Measurements from ENCODE around the gene ARHGEF33. TPM values are rescaled to one million over a fixed set of nuclear protein-coding genes. Genes with fewer than 3 reads are reported as not detected.
A peak's percentile ranks its signal among the peaks of the same experiment; 100 is the strongest.

Gene ARHGEF33
- total and polyA plus RNA-seq, 2 of the 8 experiments (the other 6 are each of a cell fraction or from before 2014, with no cell fraction given), result 0.09 to 0.95 TPM

- Histone ChIP-seq H3K4me2 (ENCODE audit: insufficient read depth in 1 of 2, low read depth in 2 of 2, low read length in 2 of 2) (peak overlapping the region; percentile 76 to 90), H4K5ac (ENCODE audit: insufficient read length, low read depth, low read length) (peak overlapping the region; percentile 73), H2BK120ac (replicated peaks; ENCODE audit: low read depth, low read length) (no peak overlapping the region), H3K14ac (ENCODE audit: insufficient read length) (no peak overlapping the region), H2AFZ (ENCODE audit: low read length) (peak overlapping the region; percentile 98), H4K8ac (ENCODE audit: extremely low read depth, insufficient read depth, low read length) (peak overlapping the region; percentile 94; the same call in 1 of the 2 replicates), H4K20me1 (replicated peaks in 1 of 2; ENCODE audit: control insufficient read depth in 1 of 2, insufficient read depth in 2 of 2, low read length in 2 of 2) (no peaks in the 10 kb centered on the region), H2BK5ac (ENCODE audit: low read depth, low read length) (no peak overlapping the region), H3K9ac (replicated peaks in 1 of 4; ENCODE audit: extremely low read depth in 1 of 4, low read depth in 3 of 4, low read length in 3 of 4) (peak overlapping the region; percentile 14 to 88 (median 80)), H3K4me1 (replicated peaks in 1 of 4; ENCODE audit: control insufficient read depth in 3 of 4, insufficient read depth in 4 of 4, low read length in 3 of 4) (no peaks in the 10 kb centered on the region), H3K23me2 (ENCODE audit: low read depth, low read length) (peaks cover 8% of the 10 kb centered on the region), H3K4ac (replicated peaks; ENCODE audit: insufficient read length, low read depth, low read length) (peak overlapping the region; percentile 36), H3K9me3 (ENCODE audit: insufficient read depth in 2 of 2, low read depth in 1 of 2, low read length in 1 of 2) (no peaks in the 10 kb centered on the region), H3K27ac (ENCODE audit: low read depth, low read length) (peak overlapping the region; percentile 64), H3K79me2 (ENCODE audit: control insufficient read depth in 1 of 2, insufficient read depth in 2 of 2, low read length in 2 of 2) (peaks cover 0 to 31% of the 10 kb centered on the region in 2 experiments; a peak in 2 of 4 replicates), H3K23ac (ENCODE audit: insufficient read length) (no peak overlapping the region), H3K79me1 (ENCODE audit: low read depth, low read length) (no peaks in the 10 kb centered on the region), H3K18ac (ENCODE audit: extremely low read depth, low read length) (no peak overlapping the region), H3K56ac (replicated peaks; ENCODE audit: insufficient read length, low read depth, low read length) (no peak overlapping the region), H3K27me3 (replicated peaks in 1 of 4; ENCODE audit: control insufficient read depth in 3 of 4, extremely low read depth in 1 of 4, insufficient read depth in 3 of 4, low read length in 3 of 4) (no peaks in the 10 kb centered on the region), H2AK5ac (ENCODE audit: low read depth, low read length) (no peak overlapping the region), H2BK20ac (ENCODE audit: low read length) (no peak overlapping the region), H2BK12ac (ENCODE audit: low read depth, low read length) (no peak overlapping the region), H2BK15ac (ENCODE audit: low read length) (no peak overlapping the region), H3K36me3 (ENCODE audit: control insufficient read depth in 2 of 4, insufficient read depth in 4 of 4, low read length in 3 of 4) (no peaks in the 10 kb centered on the region), H4K91ac (replicated peaks; ENCODE audit: insufficient read length, low read length) (no peak overlapping the region), H3K4me3 (ENCODE audit: extremely low read depth in 1 of 4, insufficient read depth in 2 of 4, low read depth in 3 of 4, low read length in 4 of 4) (peak overlapping the region; percentile 68 to 99 (median 84))
- 2% methylated on average over 9 of the region's 10 CpGs; no CpG with 5 or more reads in 1 of the 2 experiments for WGBS, 2 experiments (ENCODE audit: extremely low coverage in 1 of 2, insufficient coverage in 1 of 2, insufficient read length in 1 of 2, insufficient replicate concordance in 2 of 2, low coverage in 1 of 2, low lambda C conversion rate in 2 of 2, missing lambda C conversion rate in 1 of 2)
- TF ChIP-seq NRF1 (IDR thresholded peaks at IDR 0.05; ENCODE audit: low read depth, low read length) (no peak), NANOG (IDR thresholded peaks at IDR 0.05; ENCODE audit: insufficient read depth, low read depth, low read length, poor library complexity, severe bottlenecking) (no peak), GTF2F1 (IDR thresholded peaks at IDR 0.05; ENCODE audit: borderline replicate concordance, low read depth, low read length) (no peak), CBX5 (IDR thresholded peaks at IDR 0.05; ENCODE audit: low read depth, low read length) (no peak), SAP30 (IDR thresholded peaks at IDR 0.05; ENCODE audit: insufficient read depth, insufficient replicate concordance, low read length) (peak; percentile 7)
- FAIRE-seq (no peak), DNase-seq (ENCODE audit: low read depth in 1 of 2, low spot score in 2 of 2) (no peak)
- CTCF ChIA-PET (ENCODE audit: partially characterized antibody), result interaction anchor here (1.8 kb wide), 1 partner anchor 72 kb away, joined by 8 read pairs; no protein-coding TSS in a partner anchor
- POLR2A ChIA-PET (ENCODE audit: partially characterized antibody), result interaction anchor here (1.3 to 1.6 kb wide), 2 partner anchors 124 to 131 kb away, joined by 5 to 8 read pairs; partner anchors contain the start of gene SRSF7
Observed at GRCh38 chr2:38875227-38875575, 14.5 kb upstream of the ARHGEF33 start.
